GM12878 (cell line): ENCODE results near the gene NPC1. TPM values are rescaled to one million over a fixed set of nuclear protein-coding genes. Genes with fewer than 3 reads are reported as not detected.

Experiments used
- ATAC-seq: fragments of 200-7000 bp; cut with Tn5 transposase; 3 replicates; pipeline ENCODE4 v1.9.1; 2020; ENCODE audit warnings: mild to moderate bottlenecking, moderate library complexity
- BruUV-seq: library from RNA; stranded (reverse); fragments of 400-500 nt; replicated peaks from 2 replicates; lab custom pipeline; 2021; lab: Mats Ljungman, UMichigan
- CTCF ChIA-PET: fragments of 300-600 bp; sonication (Branson Sonifier 250); formaldehyde crosslinking; extraction: SDS; loops from one replicate; lab custom pipeline; 2021; ENCODE audit warnings: inconsistent platforms; lab: Yijun Ruan, JAX
- POLR2A ChIA-PET: fragments of 350-600 bp; formaldehyde crosslinking; extraction: SDS; loops from one replicate; lab custom pipeline; 2021; ENCODE audit warnings: inconsistent platforms; lab: Charles Lee
- RAD21 ChIA-PET: fragments of 300-600 bp; sonication (Branson Sonifier 250); formaldehyde crosslinking; loops from one replicate; lab custom pipeline; 2023; ENCODE audit warnings: antibody characterized with exemption; ENCODE audit not compliant: unreplicated experiment; lab: Charles Lee
- SMC1A ChIA-PET: fragments of 300-600 bp; sonication (Branson Sonifier 250); formaldehyde crosslinking; loops from one replicate; lab custom pipeline; 2023; ENCODE audit not compliant: unreplicated experiment, uncharacterized antibody; lab: Charles Lee
- DNase-seq: peaks from one replicate; pipeline ENCODE4 v3.0.0-alpha.2; 2011; ENCODE audit warnings: low read depth, low spot score
- FAIRE-seq: peaks from 3 replicates; lab custom pipeline; 2011; peaks lifted over from hg19 to GRCh38; lab: Jason Lieb, UNC
- H2AFZ ChIP-seq: 2 replicates; pipeline ENCODE4 v1.6.0; 2011; ENCODE audit warnings: low read depth, low read length, control low read depth; ENCODE audit not compliant: control insufficient read depth
- H3K27ac ChIP-seq: 2 replicates; pipeline ENCODE4 v1.5.1; 2011; ENCODE audit warnings: control low read depth; ENCODE audit not compliant: control insufficient read depth, insufficient read depth
- H3K27me3 ChIP-seq, 2 experiments: replicated peaks in 1 of 2; 2 replicates each; pipeline versions ENCODE4 v1.6.0 to v1.6.1; 2011; ENCODE audit warnings: low read length in 1 of 2; ENCODE audit not compliant: control insufficient read depth in 2 of 2, insufficient read depth in 2 of 2
- H3K36me3 ChIP-seq, 2 experiments: 2 replicates each; pipeline ENCODE4 v1.5.1; 2011; ENCODE audit warnings: low read length in 1 of 2; ENCODE audit not compliant: control insufficient read depth in 2 of 2, insufficient read depth in 2 of 2
- H3K4me1 ChIP-seq: 2 replicates; pipeline ENCODE4 v1.6.1; 2011; ENCODE audit warnings: mild to moderate bottlenecking, low read length, moderate library complexity, mixed read lengths; ENCODE audit not compliant: control insufficient read depth, insufficient read depth
- H3K4me2 ChIP-seq: 2 replicates; pipeline ENCODE4 v1.6.0; 2011; ENCODE audit warnings: control low read depth; ENCODE audit not compliant: control insufficient read depth, insufficient read depth
- H3K4me3 ChIP-seq: fragments of 200-600 bp; sonication (generic); 2 replicates; pipeline ENCODE4 v1.5.1; 2016
- H3K79me2 ChIP-seq: 2 replicates; pipeline ENCODE4 v1.6.0; 2011; ENCODE audit warnings: low read length; ENCODE audit not compliant: control insufficient read depth, insufficient read depth
- H3K9ac ChIP-seq: 2 replicates; pipeline ENCODE4 v1.8.0; 2011; ENCODE audit warnings: low read length, control low read depth, mixed read lengths; ENCODE audit not compliant: control insufficient read depth, insufficient read depth
- H3K9me3 ChIP-seq: replicated peaks from 3 replicates; pipeline ENCODE4 v1.5.1; 2011; ENCODE audit warnings: mild to moderate bottlenecking, low read length; ENCODE audit not compliant: control insufficient read depth, insufficient read depth
- H4K20me1 ChIP-seq: 2 replicates; pipeline ENCODE4 v1.6.0; 2011; ENCODE audit not compliant: control insufficient read depth, insufficient read depth
- BCL3 ChIP-seq: IDR thresholded peaks from 2 replicates; pipeline ENCODE4 v1.6.1; 2011; ENCODE audit warnings: borderline replicate concordance, low read depth, mild to moderate bottlenecking, moderate library complexity, low read length; ENCODE audit not compliant: insufficient read depth, poor library complexity, severe bottlenecking
- CEBPB ChIP-seq, 2 experiments: fragments of 150-350 bp in 1 of 2; IDR thresholded peaks; 2 replicates each; pipeline ENCODE4 v1.6.1; 2012 to 2014; ENCODE audit warnings: low read depth in 2 of 2, low read length in 2 of 2, borderline replicate concordance in 1 of 2, inconsistent platforms in 1 of 2
- CUX1 ChIP-seq: IDR thresholded peaks from 2 replicates; pipeline ENCODE4 v1.6.1; 2012; ENCODE audit warnings: improper control_type of control experiment, low read depth, low read length; ENCODE audit not compliant: insufficient replicate concordance
- KAT2A ChIP-seq: conservative IDR thresholded peaks from 2 replicates; pipeline ENCODE4 v1.6.1; 2011; ENCODE audit warnings: low read depth, low read length; ENCODE audit not compliant: control insufficient read depth
- MEF2A ChIP-seq: IDR thresholded peaks from 2 replicates; pipeline ENCODE4 v1.6.1; 2011; ENCODE audit warnings: low read depth, mild to moderate bottlenecking, low read length, moderate library complexity; ENCODE audit not compliant: insufficient read depth
- MTA3 ChIP-seq: IDR thresholded peaks from 2 replicates; pipeline ENCODE4 v1.6.1; 2012; ENCODE audit warnings: low read length, inconsistent platforms, borderline replicate concordance
- NR2F1 ChIP-seq: fragments of 450-650 bp; conservative IDR thresholded peaks from 2 replicates; pipeline ENCODE4 v1.6.1; 2017; ENCODE audit warnings: mild to moderate bottlenecking
- POLR2AphosphoS5 ChIP-seq: IDR thresholded peaks from 2 replicates; pipeline ENCODE4 v1.6.1; 2011; ENCODE audit warnings: mild to moderate bottlenecking, low read length, inconsistent platforms
- STAT1 ChIP-seq: fragments of 450-650 bp; conservative IDR thresholded peaks from 2 replicates; pipeline ENCODE4 v1.6.1; 2014; ENCODE audit warnings: antibody characterized with exemption, mild to moderate bottlenecking
- YBX1 ChIP-seq: fragments of 450-650 bp; IDR thresholded peaks from 2 replicates; pipeline ENCODE4 v1.6.1; 2016; ENCODE audit warnings: antibody characterized with exemption
- ZBED1 ChIP-seq: IDR thresholded peaks from 2 replicates; pipeline ENCODE4 v1.6.1; 2016; ENCODE audit warnings: borderline replicate concordance
- WGBS: methylation state at CpG from one replicate; pipeline ENCODE4 v1.1.6; 2016; ENCODE audit warnings: low lambda C conversion rate; ENCODE audit not compliant: insufficient replicate concordance, insufficient coverage; ENCODE audit errors: missing lambda C conversion rate; 5-methylcytosine and 5-hydroxymethylcytosine counted together
- in situ Hi-C: fragments of 300-500 bp; cut with MboI; formaldehyde crosslinking; loops from 9 replicates; pipeline ENCODE4 v1.14.3; 2018; ENCODE audit warnings: mixed read lengths
- intact Hi-C: fragments of 100-400 bp; cut with micrococcal nuclease; formaldehyde crosslinking; loops from one replicate; pipeline ENCODE4 v1.14.2; 2022; ENCODE audit not compliant: unreplicated experiment
- polyA plus RNA-seq, 11 experiments: library from polyadenylated mRNA; depleted of rRNA in 4 of 11; unstranded in 6 of 11; stranded (reverse) in 5 of 11; fragments of >200 nt; fragmentation: Nextera tagmentation in 4 of 11; fragmentation: Illumina TruSeq in 1 of 11; extraction: Ambion mirVana in 4 of 11; extraction: Trizol in 1 of 11; gene quantifications; 1 replicate in 1 of 11; 2 replicates in 10 of 11; pipeline versions ENCODE4 v1.2.1 to v1.2.3, GENCODE V29; 2011 to 2016; ENCODE audit warnings: inconsistent platforms in 2 of 11, missing spikeins in 2 of 11, low read depth in 1 of 11
- total RNA-seq, 4 experiments: library from RNA; depleted of rRNA in 3 of 4; stranded (reverse); fragments of >200 nt in 3 of 4; fragmentation: Illumina TruSeq in 1 of 4; extraction: Trizol in 1 of 4; gene quantifications; 2 replicates each; pipeline versions ENCODE4 v1.2.1 to v1.2.3, GENCODE V29; 2013 to 2021
- TF ChIP-seq, protein P1 (sequence below): fragments of 450-650 bp; IDR thresholded peaks from 2 replicates; pipeline ENCODE4 v1.6.1; 2018; ENCODE audit warnings: borderline replicate concordance, mild to moderate bottlenecking; ENCODE audit not compliant: partially characterized antibody
- TF ChIP-seq, protein P2 (sequence below): fragments of 450-650 bp; IDR thresholded peaks from 2 replicates; pipeline ENCODE4 v1.6.1; 2017; ENCODE audit warnings: low read depth, mild to moderate bottlenecking, moderate library complexity

Gene NPC1
- total and polyA plus RNA-seq, 10 of the 15 experiments (the other 5 are each of a cell fraction or from before 2014, with no cell fraction given): 10.1 to 45.2 (median 19.4) TPM

DNA sequence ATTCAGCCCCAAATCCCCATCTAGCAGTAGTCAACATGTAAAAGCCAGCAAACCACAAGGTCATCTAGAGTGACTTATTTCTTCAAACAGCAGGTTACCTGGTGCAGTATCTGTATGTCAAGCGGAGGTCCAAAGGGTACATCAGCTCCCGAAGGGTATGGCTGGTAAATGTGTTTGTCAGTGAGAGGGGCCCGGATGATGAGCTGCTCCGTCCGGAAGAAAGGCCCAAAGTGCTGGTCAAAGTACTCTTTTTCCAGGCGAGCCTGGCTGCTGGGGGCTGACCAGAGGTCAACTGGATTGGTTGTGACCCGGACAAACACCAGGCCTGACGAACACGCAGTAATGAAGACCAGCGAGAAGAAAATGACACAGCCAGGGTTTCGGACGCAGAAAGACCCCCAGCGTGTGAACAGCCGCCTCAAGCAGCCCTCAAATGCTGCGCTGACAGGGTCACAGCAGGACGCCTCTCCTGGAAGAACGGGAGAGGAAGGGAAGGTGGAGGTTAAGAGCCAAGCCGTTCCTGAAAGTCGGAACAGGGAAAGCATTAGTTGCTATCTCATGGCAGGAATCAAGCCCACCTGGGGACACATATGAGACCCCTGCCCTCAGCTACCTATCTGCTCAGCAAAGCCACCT lies 30.0 kb downstream of the NPC1 start:
- Histone ChIP-seq H3K4me2 (no peak overlapping the region), H3K9ac (no peak overlapping the region), H3K4me1 (no peaks in the 10 kb centered on the region), H2AFZ (no peak overlapping the region), H3K27ac (no peak overlapping the region), H3K36me3 (peaks cover 20 to 45% of the 10 kb centered on the region in 2 experiments), H4K20me1 (no peaks in the 10 kb centered on the region), H3K79me2 (no peaks in the 10 kb centered on the region), H3K27me3 (no peaks in the 10 kb centered on the region), H3K9me3 (no peaks in the 10 kb centered on the region), H3K4me3 (no peak overlapping the region)
- FAIRE-seq (no peak), DNase-seq (no peak), ATAC-seq (no peak)
- ChIA-PET SMC1A (no interaction called here), POLR2A (no interaction called here), CTCF (interaction anchor here (1.7 kb wide), 1 partner anchor 40 kb away, joined by 7 read pairs; no protein-coding TSS in a partner anchor), RAD21 (no interaction called here)
- in situ Hi-C loops: no loop called here
- BruUV-seq: no TSS peak
- WGBS: 98% methylated on average over 19 of the region's 19 CpGs
- intact Hi-C loops: no loop called here
- TF ChIP-seq MTA3 (no peak), KAT2A (no peak), ZBED1 (no peak), BCL3 (no peak), CUX1 (no peak), POLR2AphosphoS5 (no peak), STAT1 (no peak), YBX1 (no peak), NR2F1 (no peak), CEBPB (IDR thresholded peaks at IDR 0.05; ENCODE audit: borderline replicate concordance in 1 of 2, low read depth in 2 of 2, low read length in 2 of 2) (no peak), MEF2A (no peak)
- TF ChIP-seq, protein P1, sequence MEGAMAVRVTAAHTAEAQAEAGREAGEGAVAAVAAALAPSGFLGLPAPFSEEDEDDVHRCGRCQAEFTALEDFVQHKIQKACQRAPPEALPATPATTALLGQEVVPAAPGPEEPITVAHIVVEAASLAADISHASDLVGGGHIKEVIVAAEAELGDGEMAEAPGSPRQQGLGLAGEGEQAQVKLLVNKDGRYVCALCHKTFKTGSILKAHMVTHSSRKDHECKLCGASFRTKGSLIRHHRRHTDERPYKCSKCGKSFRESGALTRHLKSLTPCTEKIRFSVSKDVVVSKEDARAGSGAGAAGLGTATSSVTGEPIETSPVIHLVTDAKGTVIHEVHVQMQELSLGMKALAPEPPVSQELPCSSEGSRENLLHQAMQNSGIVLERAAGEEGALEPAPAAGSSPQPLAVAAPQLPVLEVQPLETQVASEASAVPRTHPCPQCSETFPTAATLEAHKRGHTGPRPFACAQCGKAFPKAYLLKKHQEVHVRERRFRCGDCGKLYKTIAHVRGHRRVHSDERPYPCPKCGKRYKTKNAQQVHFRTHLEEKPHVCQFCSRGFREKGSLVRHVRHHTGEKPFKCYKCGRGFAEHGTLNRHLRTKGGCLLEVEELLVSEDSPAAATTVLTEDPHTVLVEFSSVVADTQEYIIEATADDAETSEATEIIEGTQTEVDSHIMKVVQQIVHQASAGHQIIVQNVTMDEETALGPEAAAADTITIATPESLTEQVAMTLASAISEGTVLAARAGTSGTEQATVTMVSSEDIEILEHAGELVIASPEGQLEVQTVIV: no peak
- TF ChIP-seq, protein P2, sequence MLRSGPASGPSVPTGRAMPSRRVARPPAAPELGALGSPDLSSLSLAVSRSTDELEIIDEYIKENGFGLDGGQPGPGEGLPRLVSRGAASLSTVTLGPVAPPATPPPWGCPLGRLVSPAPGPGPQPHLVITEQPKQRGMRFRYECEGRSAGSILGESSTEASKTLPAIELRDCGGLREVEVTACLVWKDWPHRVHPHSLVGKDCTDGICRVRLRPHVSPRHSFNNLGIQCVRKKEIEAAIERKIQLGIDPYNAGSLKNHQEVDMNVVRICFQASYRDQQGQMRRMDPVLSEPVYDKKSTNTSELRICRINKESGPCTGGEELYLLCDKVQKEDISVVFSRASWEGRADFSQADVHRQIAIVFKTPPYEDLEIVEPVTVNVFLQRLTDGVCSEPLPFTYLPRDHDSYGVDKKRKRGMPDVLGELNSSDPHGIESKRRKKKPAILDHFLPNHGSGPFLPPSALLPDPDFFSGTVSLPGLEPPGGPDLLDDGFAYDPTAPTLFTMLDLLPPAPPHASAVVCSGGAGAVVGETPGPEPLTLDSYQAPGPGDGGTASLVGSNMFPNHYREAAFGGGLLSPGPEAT: no peak
